ENCODE measurements around the gene PAX7.

DNA sequence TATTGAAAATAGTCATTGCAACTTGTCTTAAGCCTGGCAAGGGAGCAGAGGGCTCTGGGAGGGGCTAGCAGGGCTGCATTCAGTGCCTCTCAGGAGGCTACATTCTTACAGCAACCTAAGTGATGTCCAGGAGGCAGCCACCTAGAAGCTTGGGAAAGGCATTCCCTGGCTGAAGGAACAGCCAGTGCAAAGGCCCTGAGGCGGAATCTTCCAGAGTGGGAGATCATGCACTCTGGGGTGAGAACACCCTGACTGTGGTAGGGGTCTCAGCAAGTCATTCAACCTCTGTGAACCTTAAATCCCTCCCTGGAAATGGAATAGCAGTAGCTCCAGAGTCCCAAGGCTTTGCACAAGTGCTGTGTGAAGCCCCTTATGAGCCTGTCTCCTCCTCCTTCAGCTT lies 144.7 kb downstream of the PAX7 start:
- TF ChIP-seq, protein P1, sequence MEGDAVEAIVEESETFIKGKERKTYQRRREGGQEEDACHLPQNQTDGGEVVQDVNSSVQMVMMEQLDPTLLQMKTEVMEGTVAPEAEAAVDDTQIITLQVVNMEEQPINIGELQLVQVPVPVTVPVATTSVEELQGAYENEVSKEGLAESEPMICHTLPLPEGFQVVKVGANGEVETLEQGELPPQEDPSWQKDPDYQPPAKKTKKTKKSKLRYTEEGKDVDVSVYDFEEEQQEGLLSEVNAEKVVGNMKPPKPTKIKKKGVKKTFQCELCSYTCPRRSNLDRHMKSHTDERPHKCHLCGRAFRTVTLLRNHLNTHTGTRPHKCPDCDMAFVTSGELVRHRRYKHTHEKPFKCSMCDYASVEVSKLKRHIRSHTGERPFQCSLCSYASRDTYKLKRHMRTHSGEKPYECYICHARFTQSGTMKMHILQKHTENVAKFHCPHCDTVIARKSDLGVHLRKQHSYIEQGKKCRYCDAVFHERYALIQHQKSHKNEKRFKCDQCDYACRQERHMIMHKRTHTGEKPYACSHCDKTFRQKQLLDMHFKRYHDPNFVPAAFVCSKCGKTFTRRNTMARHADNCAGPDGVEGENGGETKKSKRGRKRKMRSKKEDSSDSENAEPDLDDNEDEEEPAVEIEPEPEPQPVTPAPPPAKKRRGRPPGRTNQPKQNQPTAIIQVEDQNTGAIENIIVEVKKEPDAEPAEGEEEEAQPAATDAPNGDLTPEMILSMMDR (IDR thresholded peaks at IDR 0.05) = no peak
- TF ChIP-seq ZFX (IDR thresholded peaks at IDR 0.05; ENCODE audit: borderline replicate concordance) = no peak
